Hematopoietic multipotent progenitor cell treated with erythropoietin and hydrocortisone succinate and interleukin-3 and kit ligand, for 15 days (in vitro differentiated cells): ENCODE measurements around the gene KCNQ5.
"Not testable (repeated sequence)": the region's sequence is repeated elsewhere in the genome, so short reads cannot be mapped to it uniquely, and the experiment has no call there.

Source experiments
- DNase-seq: peaks from one replicate; pipeline ENCODE4 v3.0.0-alpha.2; 2015; ENCODE audit warnings: low spot score

The KCNQ5 gene

DNA sequence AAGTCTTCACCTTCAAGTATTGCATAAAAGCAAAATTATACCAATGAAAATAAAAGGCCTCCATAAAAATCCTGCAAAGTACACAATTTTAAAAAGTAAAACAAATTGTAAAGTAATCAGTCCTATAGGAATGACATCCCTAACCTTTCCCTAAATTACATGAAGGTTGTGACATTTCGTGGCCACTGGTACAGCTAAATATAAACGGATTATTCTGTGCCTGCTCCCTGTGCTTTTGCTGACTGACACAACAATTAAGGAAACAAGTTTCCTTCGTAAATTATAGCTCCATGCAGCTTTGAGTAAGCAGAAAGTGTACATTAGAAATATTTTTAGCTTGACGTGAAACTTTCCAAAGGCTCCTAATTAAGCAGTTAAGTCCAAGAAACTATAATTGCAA is 222.8 kb downstream of the KCNQ5 start:
- no peak for DNase-seq

- no peak for DNase-seq
Observed at GRCh38 chr6:72849346-72849745, 227.5 kb downstream of the KCNQ5 start.

DNA sequence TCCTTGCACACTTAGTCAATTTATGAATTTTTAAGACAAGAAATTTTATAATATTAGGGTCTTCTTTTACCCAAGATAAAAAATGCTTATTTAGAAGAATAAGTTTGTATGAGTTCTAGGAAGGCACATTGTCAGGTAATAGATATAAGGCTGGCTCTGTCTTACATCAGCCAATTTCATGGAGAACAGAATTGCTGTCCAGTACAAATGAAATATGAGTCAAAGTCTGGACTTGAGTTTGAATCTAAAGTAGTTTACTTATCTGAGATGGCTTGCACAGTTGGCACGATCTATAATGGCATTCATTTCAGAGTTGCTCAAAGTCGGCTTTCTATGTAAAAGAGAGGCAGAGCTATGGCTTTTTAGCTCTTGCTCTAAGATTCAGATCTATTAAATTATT is 228.2 kb downstream of the KCNQ5 start:
- DNase-seq: no peak

DNA sequence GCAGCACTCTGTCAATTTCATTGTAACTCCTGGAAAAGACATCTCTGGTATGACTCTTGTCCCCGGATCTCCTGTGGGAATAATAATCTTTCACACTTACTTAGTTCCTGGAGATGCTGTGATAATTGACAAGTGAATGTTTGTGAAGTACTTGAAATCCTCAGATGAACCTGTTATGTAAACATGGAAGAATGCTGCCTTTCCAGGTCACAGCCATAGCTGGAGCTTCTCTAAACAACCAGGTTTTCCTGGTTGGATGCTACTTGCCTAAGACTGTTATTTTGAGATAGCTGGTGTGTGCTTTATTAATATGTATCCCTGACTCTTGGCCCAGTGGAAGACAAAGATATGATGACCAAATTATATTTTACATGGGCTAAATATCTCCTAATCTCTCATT is 228.6 kb downstream of the KCNQ5 start:
- no peak for DNase-seq

DNA sequence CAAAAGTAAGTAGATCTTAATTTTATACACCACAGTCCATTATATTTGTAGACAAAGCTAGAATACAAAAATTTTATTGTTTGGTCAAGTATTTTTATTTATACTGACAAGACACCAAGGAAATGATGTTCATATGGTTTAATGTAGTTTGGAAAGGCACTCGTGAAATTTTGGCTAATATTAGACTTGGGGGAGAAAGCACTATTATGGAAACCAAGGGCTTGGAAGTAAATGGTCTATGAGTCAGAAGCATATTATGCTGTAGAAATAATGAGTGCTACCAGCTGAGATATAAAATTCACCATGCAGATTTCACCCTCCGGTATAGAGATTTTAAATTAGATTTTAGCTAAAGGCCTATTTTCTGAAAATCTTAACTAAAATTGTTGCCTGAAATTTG is 233.6 kb downstream of the KCNQ5 start:
- no peak for DNase-seq

GRCh38 chr6:72856801-72857200 is 234.9 kb downstream of the KCNQ5 start:
- DNase-seq: no peak

GRCh38 chr6:72857791-72858585 is 236.1 kb downstream of the KCNQ5 start:
- no peak for DNase-seq

DNA sequence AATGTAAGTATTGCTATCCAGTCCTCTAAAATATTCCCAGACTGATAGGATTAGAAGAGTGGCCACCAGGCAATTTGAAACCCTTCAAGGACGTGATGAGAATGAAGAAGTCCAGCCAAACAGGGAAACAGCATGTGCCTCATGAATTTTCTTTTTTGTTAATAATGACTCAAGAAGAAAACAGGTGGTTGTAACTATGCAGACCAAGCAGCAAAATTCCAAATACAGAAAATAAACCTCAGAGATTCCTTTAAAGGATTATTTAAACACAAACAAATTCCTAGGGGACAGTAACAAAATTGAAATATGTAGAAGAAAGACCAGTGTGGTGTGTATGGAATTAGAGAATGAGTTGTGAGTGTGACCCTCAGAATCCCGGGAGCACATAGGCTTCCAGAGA is 239.2 kb downstream of the KCNQ5 start:
- DNase-seq: no peak

DNA sequence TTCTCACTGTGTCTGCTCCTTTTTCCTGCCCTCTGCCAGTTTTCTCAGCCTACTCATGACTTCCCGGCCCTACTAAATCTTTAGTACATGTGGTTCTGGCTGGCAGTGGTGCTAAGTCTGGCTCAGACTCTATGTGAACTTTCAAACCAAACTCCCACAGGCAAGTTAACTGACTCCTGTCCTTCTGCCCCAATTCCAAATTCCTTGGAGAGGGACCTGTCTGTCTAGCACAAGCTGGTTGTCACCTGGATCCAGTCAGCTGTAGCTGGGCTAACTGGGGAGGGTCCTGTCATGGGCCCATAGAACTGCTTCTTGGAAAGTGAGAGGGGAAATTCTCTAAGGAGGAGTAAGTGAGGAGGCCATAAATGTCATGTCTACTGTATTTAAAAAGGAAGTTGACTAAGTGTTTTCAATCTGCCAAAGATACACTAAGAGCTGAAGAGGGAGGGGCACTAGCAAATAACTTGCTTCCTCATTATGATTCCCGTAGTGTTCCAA is 240.1 kb downstream of the KCNQ5 start:
- DNase-seq: no peak

DNA sequence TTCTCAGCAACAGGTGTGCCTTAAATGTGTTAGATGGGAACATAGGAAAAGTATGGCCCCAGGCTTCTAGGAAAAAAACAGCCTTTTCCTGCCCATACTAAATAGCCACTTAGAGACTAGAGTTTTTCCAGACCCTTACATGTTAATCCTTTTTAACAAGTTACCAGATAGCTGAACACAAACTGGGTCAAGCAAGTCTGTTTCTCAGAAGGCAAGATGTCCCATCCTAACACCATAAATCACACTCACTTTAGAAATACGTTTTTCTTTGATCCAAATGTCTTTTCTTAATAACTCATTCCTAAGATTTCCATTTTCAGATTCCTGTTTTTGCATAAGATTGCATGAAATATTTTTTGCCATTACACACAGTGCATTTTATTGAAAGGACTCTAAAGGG is 241.3 kb downstream of the KCNQ5 start:
- no peak for DNase-seq

DNA sequence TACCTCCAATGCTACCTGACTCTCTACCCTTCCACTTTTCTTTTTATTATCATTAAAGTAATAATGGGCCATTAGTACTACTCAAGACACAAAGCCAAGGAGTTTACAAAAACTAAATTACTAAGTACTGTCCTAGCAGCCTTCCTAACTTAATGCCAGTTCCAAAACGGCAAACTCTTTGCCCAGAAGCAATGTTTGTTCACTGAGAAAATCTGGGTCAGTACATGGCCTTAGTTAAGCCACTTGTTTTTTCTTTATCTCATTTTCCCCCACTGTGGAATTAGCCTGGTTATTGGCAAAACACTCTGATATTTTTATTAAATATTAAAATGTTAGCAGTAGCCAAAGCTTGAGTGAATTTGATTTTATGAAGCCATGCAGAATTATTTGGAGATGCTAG is 242.4 kb downstream of the KCNQ5 start:
- DNase-seq: no peak

DNA sequence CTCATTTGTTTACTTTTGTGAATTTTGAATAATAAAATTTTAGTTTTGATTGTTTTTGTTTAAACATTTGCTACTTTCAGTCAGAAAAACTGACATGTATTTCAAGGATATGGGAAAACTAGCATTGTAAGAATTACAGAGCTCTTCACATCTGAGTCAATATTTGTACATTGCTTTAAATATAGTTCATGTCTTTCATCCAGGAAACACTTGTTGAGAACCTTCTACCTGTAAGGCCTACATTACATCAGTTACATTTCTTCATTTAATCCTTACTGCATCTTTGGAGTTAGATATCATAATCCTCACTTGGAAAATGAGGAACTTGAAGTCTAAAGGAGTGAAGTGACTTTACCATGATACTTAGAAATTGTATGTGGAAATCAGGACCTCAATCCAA is 242.9 kb downstream of the KCNQ5 start:
- no peak for DNase-seq

GRCh38 chr6:72865467-72865866 is 243.6 kb downstream of the KCNQ5 start:
- DNase-seq: no peak

GRCh38 chr6:72869621-72870020 is 247.8 kb downstream of the KCNQ5 start:
- DNase-seq: no peak

DNA sequence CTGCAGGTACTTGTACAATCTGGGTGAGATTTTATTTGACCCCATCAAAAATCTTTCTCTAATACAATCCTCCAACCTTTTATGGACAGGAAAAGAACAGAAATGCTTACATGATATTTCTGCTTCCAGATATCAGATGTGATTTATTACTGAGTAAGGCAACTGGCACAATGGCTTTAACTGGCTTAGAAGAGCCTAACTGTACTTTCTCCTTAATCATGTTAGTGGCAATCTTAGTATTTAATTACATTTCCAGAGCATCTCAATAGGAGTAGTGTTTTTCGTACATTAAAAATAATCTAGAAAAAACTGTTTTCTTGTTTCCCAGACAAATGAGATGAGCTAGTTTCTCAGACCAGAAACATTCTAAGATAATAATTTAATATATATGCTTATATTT is 251.6 kb downstream of the KCNQ5 start:
- no peak for DNase-seq

GRCh38 chr6:72876256-72876655 is 254.4 kb downstream of the KCNQ5 start:
- DNase-seq: no peak

GRCh38 chr6:72886170-72886569 is 264.3 kb downstream of the KCNQ5 start:
- no peak for DNase-seq

GRCh38 chr6:72890233-72890632 is 268.4 kb downstream of the KCNQ5 start:
- no peak for DNase-seq

DNA sequence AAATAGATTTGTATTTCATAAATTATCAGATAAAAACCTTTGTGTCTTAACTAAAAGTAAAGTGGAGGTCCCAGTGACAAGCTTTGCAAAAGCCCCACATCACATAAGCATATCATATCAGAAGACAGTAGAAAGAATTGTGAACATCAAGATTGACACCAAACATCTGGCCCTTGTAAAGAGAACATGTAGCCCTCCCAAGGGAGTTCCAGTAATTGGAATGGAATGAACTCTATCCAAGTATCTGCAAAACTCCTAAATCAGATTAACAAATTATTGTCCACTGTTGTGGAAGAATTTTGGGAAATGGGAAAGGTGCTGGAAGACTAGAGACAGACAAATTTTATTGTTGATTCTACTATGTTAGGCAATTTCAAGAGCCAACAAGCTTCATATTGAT is 268.8 kb downstream of the KCNQ5 start:
- DNase-seq: no peak

- DNase-seq: no peak
Observed at GRCh38 chr6:72892901-72893300, 271.0 kb downstream of the KCNQ5 start.

- no peak for DNase-seq
Observed at GRCh38 chr6:72894091-72894490, 272.2 kb downstream of the KCNQ5 start.

- not testable (repeated sequence) for DNase-seq
Observed at GRCh38 chr6:72898313-72898712, 276.4 kb downstream of the KCNQ5 start.

DNA sequence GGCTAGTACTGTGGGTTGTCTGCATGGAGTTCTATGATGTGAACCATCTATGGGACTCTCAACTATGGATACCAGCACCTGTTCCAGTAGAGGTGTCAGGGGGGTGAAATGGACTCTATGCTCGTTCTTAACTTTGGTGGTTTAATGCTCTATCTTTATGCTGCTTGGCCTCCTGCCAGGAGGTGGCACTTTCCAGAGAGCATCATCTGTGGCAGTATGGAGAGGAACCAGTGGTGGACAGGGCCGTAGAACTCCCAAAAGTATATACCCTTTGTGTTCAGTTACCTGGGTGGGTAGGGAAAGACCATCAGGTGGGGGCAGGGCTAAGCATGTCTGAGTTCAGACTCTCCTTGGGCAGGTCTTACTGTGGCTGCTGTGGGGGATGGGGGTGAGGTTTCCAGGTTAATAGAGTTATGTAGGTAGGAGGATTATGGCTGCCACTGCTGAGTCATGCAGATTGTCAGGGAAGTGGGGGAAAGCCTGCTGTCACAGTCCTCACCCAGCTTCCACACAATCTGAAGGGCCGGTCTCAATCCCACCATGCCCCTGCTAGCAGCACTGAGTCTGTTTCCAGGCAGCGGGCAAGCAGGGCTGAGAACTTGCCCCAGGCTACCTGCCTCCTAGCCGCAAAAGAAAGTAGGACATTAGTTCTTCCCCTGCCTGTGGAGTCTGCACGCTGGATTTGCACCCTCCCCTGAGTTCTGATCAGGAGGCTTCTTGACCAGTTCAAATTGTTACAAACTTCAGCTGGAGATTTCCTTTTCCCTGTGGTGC is 284.0 kb downstream of the KCNQ5 start:
- no peak for DNase-seq
